ENCODE results near the gene PPEF2. TPM values are rescaled to one million over a fixed set of nuclear protein-coding genes. Genes with fewer than 3 reads are reported as not detected.

Gene PPEF2
- total RNA-seq, 2 experiments from 2014 or later = 0.49 to 0.56 TPM

- Mint-ChIP-seq H3K36me3 (ENCODE audit: low read depth) (no peaks in the 10 kb centered on the region), H3K4me3 (no peak overlapping the region), H3K9me3 (no peaks in the 10 kb centered on the region), H3K27ac (no peak overlapping the region), H3K4me1 (ENCODE audit: low read depth) (no peaks in the 10 kb centered on the region), H3K27me3 (peaks cover 8% of the 10 kb centered on the region)
- intact Hi-C loops (cut with DNase I, micrococcal nuclease) = no loop called here
- no peak for TF ChIP-seq CTCF (IDR thresholded peaks at IDR 0.05)
- POLR2A ChIA-PET = no interaction called here
- H3K36me3 ChIP-seq (ENCODE audit: insufficient read depth, low read length) = no peaks in the 10 kb centered on the region
- H3K27ac ChIP-seq (ENCODE audit: low read depth in 1 of 2, low read length in 2 of 2) = no peak overlapping the region
- H3K27me3 ChIP-seq (ENCODE audit: control insufficient read depth in 1 of 2, insufficient read depth in 2 of 2, low read length in 2 of 2) = no peaks in the 10 kb centered on the region
- H3K4me1 ChIP-seq (ENCODE audit: insufficient read depth, low read length) = no peaks in the 10 kb centered on the region
- no peaks in the 10 kb centered on the region for H3K9me3 ChIP-seq (ENCODE audit: control insufficient read depth in 1 of 2, insufficient read depth in 1 of 2, low read length in 2 of 2)
- DNase-seq = no peak
- CTCF ChIA-PET = no interaction called here
- H3K4me3 ChIP-seq (ENCODE audit: low read length) = no peak overlapping the region
- no peak for ATAC-seq (ENCODE audit: poor library complexity)
These were observed 41.6 kb downstream of the PPEF2 start for GRCh38 chr4:75860606-75861005.

- no peak overlapping the region for H3K27ac Mint-ChIP-seq
- ChIA-PET CTCF (no interaction called here), POLR2A (no interaction called here)
- Histone ChIP-seq H3K9me3 (ENCODE audit: control insufficient read depth in 1 of 2, insufficient read depth in 1 of 2, low read length in 2 of 2) (no peaks in the 10 kb centered on the region), H3K27ac (ENCODE audit: low read depth in 1 of 2, low read length in 2 of 2) (no peak overlapping the region), H3K27me3 (ENCODE audit: control insufficient read depth in 1 of 2, insufficient read depth in 2 of 2, low read length in 2 of 2) (no peaks in the 10 kb centered on the region), H3K36me3 (ENCODE audit: insufficient read depth, low read length) (no peaks in the 10 kb centered on the region), H3K4me1 (ENCODE audit: insufficient read depth, low read length) (no peaks in the 10 kb centered on the region), H3K4me3 (ENCODE audit: low read length) (no peak overlapping the region)
- DNase-seq (no peak), ATAC-seq (ENCODE audit: poor library complexity) (no peak)
- no peaks in the 10 kb centered on the region for H3K9me3 Mint-ChIP-seq
- no peaks in the 10 kb centered on the region for H3K4me1 Mint-ChIP-seq (ENCODE audit: low read depth)
- intact Hi-C loops (cut with DNase I, micrococcal nuclease) = no loop called here
- TF ChIP-seq CTCF (IDR thresholded peaks at IDR 0.05) = no peak
- no peak overlapping the region for H3K4me3 Mint-ChIP-seq
- H3K36me3 Mint-ChIP-seq (ENCODE audit: low read depth) = no peaks in the 10 kb centered on the region
- H3K27me3 Mint-ChIP-seq = peaks cover 8% of the 10 kb centered on the region
These were observed 43.5 kb downstream of the PPEF2 start for GRCh38 chr4:75858721-75859120.

- H3K4me1 ChIP-seq (ENCODE audit: insufficient read depth, low read length) = peaks cover 4% of the 10 kb centered on the region
- DNase-seq (peak in 2 of 14 experiments; percentile 5 to 13), ATAC-seq (ENCODE audit: poor library complexity) (no peak)
- no peak for TF ChIP-seq CTCF (IDR thresholded peaks at IDR 0.05)
- H3K27me3 Mint-ChIP-seq = peaks cover 16% of the 10 kb centered on the region
- POLR2A ChIA-PET = no interaction called here
- H3K36me3 Mint-ChIP-seq (ENCODE audit: low read depth) = no peaks in the 10 kb centered on the region
- H3K27ac Mint-ChIP-seq = no peak overlapping the region
- H3K27ac ChIP-seq (ENCODE audit: low read depth in 1 of 2, low read length in 2 of 2) = no peak overlapping the region
- no peaks in the 10 kb centered on the region for H3K36me3 ChIP-seq (ENCODE audit: insufficient read depth, low read length)
- CTCF ChIA-PET = no interaction called here
- no peaks in the 10 kb centered on the region for H3K4me1 Mint-ChIP-seq (ENCODE audit: low read depth)
- no peaks in the 10 kb centered on the region for H3K9me3 ChIP-seq (ENCODE audit: control insufficient read depth in 1 of 2, insufficient read depth in 1 of 2, low read length in 2 of 2)
- no peak overlapping the region for H3K4me3 ChIP-seq (ENCODE audit: low read length)
- no peaks in the 10 kb centered on the region for H3K27me3 ChIP-seq (ENCODE audit: control insufficient read depth in 1 of 2, insufficient read depth in 2 of 2, low read length in 2 of 2)
- intact Hi-C loops (cut with DNase I, micrococcal nuclease) = loop anchor here in 1 of 2 experiments (5.0 kb wide), 1 partner anchor 977 kb away; no protein-coding TSS in a partner anchor
- no peaks in the 10 kb centered on the region for H3K9me3 Mint-ChIP-seq
- no peak overlapping the region for H3K4me3 Mint-ChIP-seq
These were observed 52.8 kb downstream of the PPEF2 start for GRCh38 chr4:75849461-75849860.
